Spleen (tissue), 7 donors: ENCODE measurements around the gene MB.

Source experiments
- CTCF ChIP-seq, 11 experiments: fragments of 200-600 bp in 7 of 11; fragments of 450-650 bp in 4 of 11; sonication (generic) in 4 of 11; IDR thresholded peaks in 8 of 11; conservative IDR thresholded peaks in 3 of 11; 1 replicate in 7 of 11; 2 replicates in 4 of 11; pipeline versions ENCODE4 v1.4.0 to v1.8.0; 2016 to 2021; ENCODE audit warnings: antibody characterized with exemption in 11 of 11, inconsistent platforms in 4 of 11, mild to moderate bottlenecking in 1 of 11
- POLR2A ChIP-seq, 3 donors: fragments of 450-650 bp; IDR thresholded peaks; one replicate each; pipeline ENCODE4 v1.5.1; 2017; ENCODE audit warnings: antibody characterized with exemption in 3 of 3, mild to moderate bottlenecking in 1 of 3
- donor health status: DM: no; HTN: no; CAD: no; lungs with moderate emphysema.
- donor health status: DM: no; HTN: no; CAD: no.
- donor health status: DM: no; HTN: no; CAD: no.

GRCh38 chr22:35587896-35588295 is 29.2 kb downstream of the MB start:
- TF ChIP-seq POLR2A (IDR thresholded peaks at IDR 0.05) (no peak), CTCF (IDR thresholded peaks at IDR 0.05 in 8 of 11, conservative IDR thresholded peaks at IDR 0.05 in 3 of 11) (no peak)
